ENCODE results near the gene CCDC43.
"Not testable (repeated sequence)": the region's sequence is repeated elsewhere in the genome, so short reads cannot be mapped to it uniquely, and the experiment has no call there.

CCDC43 gene

DNA sequence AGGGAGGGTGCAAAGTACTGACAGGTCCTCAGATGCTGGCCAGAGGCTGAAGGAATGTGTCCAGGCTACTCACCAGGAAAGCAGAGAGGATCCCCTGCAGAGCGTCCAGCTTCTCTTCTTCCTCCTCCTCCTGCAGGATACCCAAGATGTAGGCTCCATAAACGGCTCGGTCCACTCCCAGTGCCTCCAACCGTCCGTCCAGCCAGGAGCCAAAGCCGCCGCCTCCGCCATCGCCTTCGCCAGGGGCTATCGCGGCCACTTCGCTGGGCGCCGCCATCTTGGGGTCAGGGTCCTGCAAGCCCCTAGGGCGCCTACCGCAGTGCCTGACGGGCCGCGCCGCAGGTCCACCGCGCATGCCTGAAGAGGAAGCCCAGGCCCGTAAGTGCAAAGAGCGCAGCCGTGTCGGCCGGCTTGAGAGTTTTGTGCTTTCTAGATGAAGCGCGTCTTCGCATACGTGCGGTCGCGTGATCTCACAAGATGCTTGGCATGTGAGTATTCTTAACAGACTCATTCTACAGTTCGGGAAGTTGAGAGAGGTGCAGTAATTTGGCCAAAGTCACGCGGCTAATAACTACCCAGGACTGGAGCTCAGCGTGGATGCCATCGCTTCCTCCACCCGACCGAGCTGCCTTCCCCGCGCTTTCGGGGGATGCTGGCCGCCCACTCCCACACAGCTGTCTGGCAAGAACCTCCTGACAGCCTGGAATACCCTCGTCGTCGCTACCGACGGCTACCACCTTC is at the start of gene CCDC43:
Gene CCDC43 (minus strand): TSS at position 300 of the 741 bp plus-strand sequence. CDS start 23 bp downstream, at position 277.
- DNase-seq, result peak; percentile 95

GRCh38 chr17:44738214-44738906 is 48.8 kb upstream of the CCDC43 start:
- DNase-seq, result no peak

DNA sequence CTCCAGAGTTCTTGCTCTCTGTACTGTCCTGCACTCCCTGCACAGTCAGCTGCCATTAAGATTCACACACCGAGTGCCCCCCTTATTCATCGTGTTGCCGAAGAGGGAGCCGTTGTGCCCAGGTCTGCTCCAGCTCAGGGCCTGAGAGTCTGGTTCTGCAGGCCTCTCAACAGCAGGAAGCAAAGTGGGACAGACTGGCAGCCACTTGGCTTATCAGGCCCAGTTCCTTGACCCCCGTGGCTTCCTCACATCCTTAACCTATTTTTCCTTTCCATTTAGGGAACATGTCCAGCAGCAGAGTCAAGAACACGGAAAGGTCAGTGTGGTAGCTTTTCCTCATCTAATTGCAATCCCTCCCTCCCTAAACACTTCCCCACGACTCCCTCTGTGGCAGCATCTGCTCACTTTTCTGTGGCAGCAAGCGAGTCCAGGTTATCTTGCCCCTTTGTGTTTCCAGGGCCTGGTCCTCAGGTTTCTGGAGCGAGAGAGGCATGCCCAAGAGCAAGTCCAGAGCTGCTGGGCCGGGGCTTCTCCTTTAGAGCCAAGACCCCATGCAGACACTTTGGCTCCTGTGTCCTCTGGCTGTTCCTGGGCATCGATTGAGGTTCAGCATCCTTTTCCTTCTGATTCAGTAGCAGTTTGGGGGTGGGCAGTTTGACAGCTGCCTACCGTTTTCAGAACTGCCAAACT is 47.1 kb upstream of the CCDC43 start:
- DNase-seq, result no peak

DNA sequence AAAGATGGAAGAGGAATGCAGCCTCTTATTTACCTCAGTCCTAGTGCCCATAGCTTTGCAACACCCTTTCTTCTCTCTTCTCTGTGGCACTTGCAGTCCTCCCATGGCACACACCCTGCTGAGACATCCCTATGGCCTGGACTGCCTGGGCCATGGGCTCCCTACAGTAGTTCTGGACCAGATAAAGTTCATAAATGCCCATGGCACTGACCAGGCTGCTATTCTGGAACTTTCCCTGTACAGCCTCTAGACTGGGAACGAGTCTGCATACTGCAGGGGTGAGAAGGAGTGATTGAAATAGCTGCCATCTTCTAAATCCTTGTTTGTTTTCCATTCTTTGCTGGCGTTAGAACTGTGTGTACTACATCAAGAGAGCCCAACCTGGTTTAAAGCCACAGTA is 44.7 kb upstream of the CCDC43 start:
- DNase-seq, result no peak

- DNase-seq, result no peak
These were observed 44.2 kb upstream of the CCDC43 start for GRCh38 chr17:44733753-44734152.

GRCh38 chr17:44726121-44726520 is 36.5 kb upstream of the CCDC43 start:
- not testable (repeated sequence) for DNase-seq

- no peak for DNase-seq
These were observed 32.7 kb upstream of the CCDC43 start for GRCh38 chr17:44722254-44722653.

- no peak for DNase-seq
These were observed 29.9 kb upstream of the CCDC43 start for GRCh38 chr17:44719444-44719843.

GRCh38 chr17:44708401-44709263 is 19.1 kb upstream of the CCDC43 start, which contains the start of gene DBF4B:
DBF4B (plus strand) TSS chr17:44708665; CDS start chr17:44708821, 156 bp downstream.
- peak; percentile 89 for DNase-seq

DNA sequence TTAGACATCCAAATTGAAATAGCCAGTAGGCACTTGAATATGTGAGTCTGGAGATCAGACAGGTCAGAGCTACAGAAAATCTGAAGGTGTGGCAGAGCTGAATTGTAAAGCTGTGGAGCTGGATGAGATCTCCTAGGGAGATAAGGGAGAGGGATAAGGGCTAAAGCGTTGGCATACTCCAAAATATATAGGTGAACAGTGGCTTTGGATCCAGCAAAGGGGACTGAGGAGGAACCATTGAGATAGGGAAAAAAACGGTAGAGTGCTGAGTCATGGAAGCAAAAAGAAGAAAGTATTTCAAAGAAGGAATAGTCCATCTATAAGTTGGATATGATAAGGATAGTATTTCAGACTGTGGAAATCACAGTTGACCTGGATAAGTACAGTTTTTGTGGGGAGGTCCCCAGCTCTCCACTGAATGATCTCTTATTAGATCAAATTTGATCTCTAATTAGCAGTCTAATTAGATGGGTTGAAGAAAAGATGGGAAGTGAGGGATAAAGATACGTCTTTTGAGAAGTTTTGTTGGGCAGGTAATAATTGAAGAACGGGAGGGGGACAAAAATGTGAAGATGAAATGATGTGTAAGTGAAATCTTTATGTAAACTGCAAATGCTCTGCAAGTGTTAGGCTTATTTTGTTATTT is 18.3 kb upstream of the CCDC43 start:
- DNase-seq, result no peak

GRCh38 chr17:44700288-44700687 is 10.7 kb upstream of the CCDC43 start:
- DNase-seq, result not testable (repeated sequence)

DNA sequence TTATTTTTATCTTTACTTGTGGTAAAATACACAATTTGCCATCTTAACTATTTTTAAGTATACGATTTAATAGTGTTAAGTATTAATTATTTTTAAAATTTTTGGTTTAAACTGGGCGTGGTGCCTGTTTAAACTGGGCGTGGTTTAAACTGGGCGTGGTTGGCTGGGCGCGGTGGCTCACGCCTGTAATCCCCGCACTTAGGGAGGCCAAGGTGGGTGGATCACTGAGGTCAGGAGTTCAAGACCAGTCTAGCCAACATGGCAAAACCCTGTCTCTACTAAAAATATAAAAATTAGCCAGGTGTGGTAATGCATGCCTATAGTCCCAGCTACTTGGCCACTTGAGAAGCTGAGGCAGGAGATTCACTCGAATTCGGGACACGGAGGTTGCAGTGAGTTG is 4.0 kb upstream of the CCDC43 start:
- DNase-seq, result no peak

DNA sequence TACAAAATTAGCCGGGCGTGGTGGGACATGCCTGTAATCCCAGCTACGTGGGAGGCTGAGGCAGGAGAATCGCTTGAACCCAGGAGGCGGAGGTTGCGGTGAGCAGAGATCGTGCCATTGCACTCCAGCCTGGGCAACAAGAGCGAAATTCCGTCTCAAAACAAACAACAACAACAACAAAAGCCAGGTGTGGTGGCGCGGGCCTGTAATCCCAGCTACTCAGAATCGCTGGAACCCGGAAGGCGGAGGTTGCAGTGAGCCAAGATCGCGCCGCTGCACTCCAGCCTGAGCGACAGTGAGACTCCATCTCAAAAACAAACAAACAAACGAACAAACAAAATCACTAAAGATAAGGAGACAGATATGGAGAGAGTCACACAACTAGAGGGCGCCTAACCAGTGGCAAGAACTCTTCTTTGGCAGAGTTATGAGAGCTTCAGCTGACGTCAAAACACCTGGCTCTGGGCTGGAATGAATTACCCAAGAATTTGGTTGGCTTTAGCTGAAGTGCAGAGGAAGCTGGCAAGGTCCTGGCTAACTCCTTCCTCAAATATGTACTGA is 1.2 kb upstream of the CCDC43 start:
- peak; percentile 25 for DNase-seq

DNA sequence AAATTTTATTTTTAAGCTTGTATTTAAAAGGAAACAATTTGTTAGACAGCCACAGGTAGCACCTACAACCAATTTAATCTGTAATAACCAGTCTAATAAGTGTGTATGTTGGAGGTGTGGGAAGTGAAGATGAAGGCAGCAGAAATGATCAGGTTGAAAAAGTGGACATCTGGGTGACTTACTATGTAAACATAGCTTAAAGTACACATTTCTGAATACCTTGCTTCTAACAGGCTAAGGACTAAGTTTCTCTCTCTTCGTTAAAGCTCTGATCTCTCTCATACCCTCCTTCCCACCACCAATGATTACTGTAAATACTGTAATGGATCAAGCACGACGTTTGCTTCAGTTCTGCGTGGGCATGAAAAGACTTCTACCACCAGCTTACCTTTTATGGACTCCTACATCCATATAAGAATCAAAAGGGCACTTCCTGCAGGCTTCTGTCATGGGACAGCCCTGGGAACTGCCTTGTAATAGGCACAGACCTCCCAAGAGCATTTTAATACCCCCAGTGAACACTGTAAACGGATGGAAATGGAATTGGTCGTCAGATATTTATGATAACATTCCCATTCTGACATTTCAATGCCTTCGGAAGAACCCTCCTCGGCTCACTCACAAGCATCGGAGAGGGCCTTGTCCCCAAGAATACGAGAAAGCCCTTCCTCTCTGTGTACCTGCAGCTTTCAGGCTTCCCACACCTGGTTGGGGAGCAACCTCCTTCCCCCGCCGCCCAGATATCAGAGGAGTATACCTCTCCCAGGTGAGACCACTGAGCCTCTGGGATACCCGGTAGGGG is 700 bp downstream of the CCDC43 start:
- DNase-seq, result peak; percentile 24

GRCh38 chr17:44688200-44688599 is 1.4 kb downstream of the CCDC43 start:
- no peak for DNase-seq

DNA sequence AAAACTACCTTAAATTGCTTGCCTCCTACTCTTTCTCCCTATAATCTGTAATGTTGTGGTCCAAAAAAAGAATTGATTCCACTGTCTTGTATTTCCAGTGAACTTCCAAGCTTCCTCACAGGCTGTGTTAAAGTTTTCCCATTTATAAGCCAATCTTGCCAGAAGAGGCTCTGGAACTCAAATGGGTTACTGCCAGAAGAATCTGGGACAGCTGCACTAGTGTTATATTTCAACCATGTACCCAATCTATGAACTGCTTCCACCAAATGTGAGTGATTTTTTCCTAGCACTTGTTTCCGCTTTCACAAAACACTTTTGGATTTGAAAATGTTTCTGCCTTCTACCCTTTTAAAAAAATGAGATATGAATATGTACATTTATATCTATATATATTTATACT is 1.8 kb downstream of the CCDC43 start:
- DNase-seq, result no peak

- DNase-seq, result not testable (repeated sequence)
These were observed 6.3 kb downstream of the CCDC43 start for GRCh38 chr17:44683303-44683702.

GRCh38 chr17:44677136-44677535 is 12.4 kb downstream of the CCDC43 start:
- no peak for DNase-seq

DNA sequence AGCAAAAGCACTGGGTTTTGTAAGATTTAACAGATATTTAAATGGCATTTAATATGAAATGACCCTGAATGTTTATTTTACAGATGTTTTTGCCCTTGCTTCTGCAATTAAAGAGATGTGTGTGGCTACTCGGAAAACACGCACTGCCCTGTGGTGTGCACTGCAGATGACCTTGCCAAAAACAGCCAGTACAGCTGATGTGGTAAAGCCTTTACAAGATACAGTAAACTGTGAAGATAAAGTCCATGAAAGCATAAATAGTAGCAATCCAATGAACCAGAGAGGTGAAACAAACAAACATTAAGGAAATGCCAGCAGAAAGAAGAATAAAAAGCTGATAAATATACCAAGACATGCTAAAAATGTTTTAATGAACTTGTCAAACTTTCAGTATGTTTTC is 15.7 kb downstream of the CCDC43 start:
- DNase-seq, result no peak

DNA sequence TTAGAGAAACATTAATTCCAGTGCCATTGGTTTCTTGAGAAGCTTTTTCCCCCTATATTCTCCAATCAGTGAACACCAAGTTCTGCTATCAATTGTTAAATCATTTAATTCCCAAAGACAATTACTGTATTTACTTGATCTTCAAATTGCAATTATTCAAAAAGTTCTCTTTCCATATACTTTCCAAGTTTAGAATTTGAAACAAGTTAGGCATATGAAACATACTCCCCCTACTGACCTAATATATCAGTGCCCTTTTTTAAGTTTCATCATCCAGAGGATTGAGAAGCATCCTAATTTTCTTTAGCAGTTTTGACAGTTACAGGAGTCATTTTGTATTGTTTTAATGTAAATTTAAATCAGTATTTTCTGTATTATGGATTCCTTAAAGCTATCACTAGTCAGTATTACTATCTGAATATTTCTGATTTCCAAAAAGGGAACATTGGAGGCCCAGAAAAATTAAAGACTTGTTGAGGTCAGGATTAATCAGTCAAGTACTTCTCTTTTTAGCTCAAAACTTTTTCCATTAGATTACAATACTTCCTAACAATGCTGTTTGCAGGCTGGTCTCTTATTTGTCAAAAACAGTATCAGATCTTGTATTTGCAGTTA is 17.0 kb downstream of the CCDC43 start:
- DNase-seq, result no peak

DNA sequence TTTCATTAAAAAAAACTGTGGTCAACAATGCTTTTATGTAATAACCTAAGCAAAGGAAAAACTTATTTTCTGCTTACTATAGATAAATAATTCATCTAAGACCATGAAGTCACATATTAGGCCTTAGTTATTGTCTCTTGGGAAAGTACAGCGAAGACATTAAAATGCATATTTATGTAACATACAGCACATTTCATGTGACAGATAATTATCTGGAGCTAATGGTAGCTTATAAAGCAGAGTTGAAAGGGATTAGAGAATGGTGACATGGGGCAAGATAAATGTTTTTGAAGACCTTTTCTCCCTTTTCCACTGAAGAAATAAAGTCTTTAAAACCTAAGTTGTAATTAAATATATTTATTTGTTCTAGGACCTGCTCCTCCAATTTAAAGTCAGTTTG is 23.6 kb downstream of the CCDC43 start:
- DNase-seq, result no peak

Data from activated CD4-positive, alpha-beta T cell treated with anti-CD3 and anti-CD28 coated beads for 48 hours (primary cell).